SK-N-SH treated with all-trans-retinoic acid at 6 μM for 48 hours (cell line): Measurements from ENCODE around the gene INTS1.

Experiments used
- ATAC-seq: fragments of 200-7000 bp; cut with Tn5 transposase; 3 replicates; pipeline ENCODE4 v1.9.1; 2020; ENCODE audit warnings: mild to moderate bottlenecking, moderate library complexity
- BACH2 ChIP-seq: fragments of 250-450 bp; sonication (Bioruptor Pico); IDR thresholded peaks from 2 replicates; pipeline ENCODE4 v1.9.0; 2021; ENCODE audit warnings: mild to moderate bottlenecking, borderline replicate concordance
- CSDC2 ChIP-seq: fragments of 250-450 bp; sonication (Bioruptor Pico); IDR thresholded peaks from 2 replicates; pipeline ENCODE4 v1.5.0; 2020; ENCODE audit warnings: mild to moderate bottlenecking, moderate library complexity
- ISL1 ChIP-seq: fragments of 250-450 bp; sonication (Bioruptor Pico); IDR thresholded peaks from 2 replicates; pipeline ENCODE4 v2.1.2; 2022; ENCODE audit warnings: mild to moderate bottlenecking, moderate library complexity
- PPARA ChIP-seq: fragments of 250-450 bp; sonication (Bioruptor Pico); IDR thresholded peaks from 2 replicates; pipeline ENCODE4 v1.5.0; 2020; ENCODE audit warnings: mild to moderate bottlenecking, borderline replicate concordance
- RARB ChIP-seq: fragments of 250-450 bp; sonication (Bioruptor Pico); IDR thresholded peaks from 2 replicates; pipeline ENCODE4 v1.8.0; 2021; ENCODE audit warnings: mild to moderate bottlenecking, moderate library complexity
- SNAI2 ChIP-seq: fragments of 250-450 bp; sonication (Bioruptor Pico); IDR thresholded peaks from 2 replicates; pipeline ENCODE4 v1.5.0; 2020; ENCODE audit warnings: mild to moderate bottlenecking, moderate library complexity
- TCF4 ChIP-seq: fragments of 250-450 bp; sonication (Bioruptor Pico); IDR thresholded peaks from 2 replicates; pipeline ENCODE4 v1.8.0; 2021; ENCODE audit warnings: mild to moderate bottlenecking, moderate library complexity, borderline replicate concordance
- TOX ChIP-seq: fragments of 250-450 bp; sonication (Bioruptor Pico); IDR thresholded peaks from 2 replicates; pipeline ENCODE4 v1.8.0; 2021; ENCODE audit warnings: mild to moderate bottlenecking, moderate library complexity, borderline replicate concordance
- TSHZ2 ChIP-seq: fragments of 250-450 bp; sonication (Bioruptor Pico); IDR thresholded peaks from 2 replicates; pipeline ENCODE4 v1.5.0; 2020; ENCODE audit warnings: mild to moderate bottlenecking, moderate library complexity
- ZC3H10 ChIP-seq: fragments of 250-450 bp; sonication (Bioruptor Pico); IDR thresholded peaks from 2 replicates; pipeline ENCODE4 v1.5.1; 2021; ENCODE audit warnings: mild to moderate bottlenecking, moderate library complexity
- ZFP30 ChIP-seq: fragments of 450-650 bp; formaldehyde crosslinking; IDR thresholded peaks from 2 replicates; pipeline ENCODE4 v1.5.0; 2022; ENCODE audit warnings: mild to moderate bottlenecking, moderate library complexity
- ZNF70 ChIP-seq: fragments of 450-650 bp; formaldehyde crosslinking; IDR thresholded peaks from 2 replicates; pipeline ENCODE4 v1.5.0; 2020; ENCODE audit warnings: mild to moderate bottlenecking, moderate library complexity
- TF ChIP-seq, protein P1 (sequence below): fragments of 250-450 bp; sonication (Bioruptor Pico); IDR thresholded peaks from 2 replicates; pipeline ENCODE4 v1.8.0; 2020; ENCODE audit warnings: mild to moderate bottlenecking, moderate library complexity, borderline replicate concordance

The INTS1 gene

DNA sequence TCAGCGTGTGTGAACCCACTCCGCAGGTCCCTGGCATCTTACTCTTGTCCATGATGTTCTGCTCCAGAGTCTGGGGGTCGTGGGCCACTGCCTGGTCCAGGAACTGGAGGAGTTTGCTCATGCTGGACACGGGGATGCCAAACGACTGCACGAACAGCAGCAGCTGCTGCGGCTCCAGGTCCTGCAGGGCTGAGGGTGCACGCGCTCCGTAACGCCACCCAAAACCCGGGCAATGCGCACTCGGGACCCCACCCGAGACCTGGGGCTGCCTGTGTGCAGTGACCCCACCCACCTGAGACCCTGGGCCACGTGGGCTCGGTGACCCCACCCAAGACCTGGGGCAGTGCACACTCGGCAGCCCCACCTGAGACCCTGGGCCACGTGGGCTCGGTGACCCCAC, 22.9 kb downstream of the INTS1 start:
- TF ChIP-seq TOX (CRISPR knock-in tag) (no peak), TSHZ2 (no peak), ZC3H10 (no peak), ZFP30 (no peak), TCF4 (no peak), PPARA (CRISPR knock-in tag) (no peak), CSDC2 (CRISPR knock-in tag) (no peak), ISL1 (no peak), BACH2 (CRISPR knock-in tag) (no peak), RARB (CRISPR knock-in tag) (no peak)
- no peak for ATAC-seq

DNA sequence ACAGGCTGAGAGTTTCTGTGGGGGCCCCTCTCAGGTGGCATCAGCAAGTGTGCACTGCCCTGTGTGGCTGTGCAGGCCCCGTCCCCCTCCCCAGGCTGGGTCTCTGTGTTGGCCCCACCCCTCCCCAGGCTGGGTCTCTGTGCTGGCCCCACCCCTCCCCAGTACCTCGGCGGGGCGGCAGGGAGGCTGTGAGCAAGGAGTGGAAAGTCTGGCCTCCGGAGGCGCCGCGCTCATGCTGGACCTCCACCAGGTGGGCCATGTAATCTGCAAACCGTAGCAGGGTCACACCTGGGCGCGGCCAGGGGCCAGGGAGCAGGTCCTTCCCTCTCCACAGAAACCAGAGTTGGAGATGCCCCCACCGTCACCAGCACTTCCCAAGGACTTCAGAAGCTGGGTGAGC, 23.5 kb downstream of the INTS1 start:
- ATAC-seq: no peak
- TF ChIP-seq TSHZ2: no peak
- TF ChIP-seq, protein P1, sequence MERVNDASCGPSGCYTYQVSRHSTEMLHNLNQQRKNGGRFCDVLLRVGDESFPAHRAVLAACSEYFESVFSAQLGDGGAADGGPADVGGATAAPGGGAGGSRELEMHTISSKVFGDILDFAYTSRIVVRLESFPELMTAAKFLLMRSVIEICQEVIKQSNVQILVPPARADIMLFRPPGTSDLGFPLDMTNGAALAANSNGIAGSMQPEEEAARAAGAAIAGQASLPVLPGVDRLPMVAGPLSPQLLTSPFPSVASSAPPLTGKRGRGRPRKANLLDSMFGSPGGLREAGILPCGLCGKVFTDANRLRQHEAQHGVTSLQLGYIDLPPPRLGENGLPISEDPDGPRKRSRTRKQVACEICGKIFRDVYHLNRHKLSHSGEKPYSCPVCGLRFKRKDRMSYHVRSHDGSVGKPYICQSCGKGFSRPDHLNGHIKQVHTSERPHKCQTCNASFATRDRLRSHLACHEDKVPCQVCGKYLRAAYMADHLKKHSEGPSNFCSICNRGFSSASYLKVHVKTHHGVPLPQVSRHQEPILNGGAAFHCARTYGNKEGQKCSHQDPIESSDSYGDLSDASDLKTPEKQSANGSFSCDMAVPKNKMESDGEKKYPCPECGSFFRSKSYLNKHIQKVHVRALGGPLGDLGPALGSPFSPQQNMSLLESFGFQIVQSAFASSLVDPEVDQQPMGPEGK (CRISPR knock-in tag): no peak
- no peak for TF ChIP-seq SNAI2 (CRISPR knock-in tag)

DNA sequence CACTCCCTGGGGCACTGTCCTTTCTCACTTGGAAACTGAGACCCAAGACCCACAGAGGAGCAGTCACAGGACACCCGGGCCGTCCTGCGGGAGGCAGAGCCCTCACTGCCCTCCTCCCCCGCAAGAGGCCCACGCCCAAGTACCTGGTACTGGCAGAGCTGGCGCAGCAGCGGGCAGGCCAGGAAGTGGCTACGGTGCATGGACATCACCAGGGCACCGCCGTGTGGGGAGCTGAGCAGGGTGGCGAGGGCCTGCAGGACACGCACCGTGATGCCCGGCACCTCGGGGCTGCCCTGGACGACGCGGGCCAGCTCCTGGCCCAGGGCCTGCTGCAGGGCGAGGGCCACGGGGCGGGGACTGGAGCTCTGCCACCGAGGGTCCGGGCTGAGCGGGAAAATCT, 24.9 kb downstream of the INTS1 start:
- TF ChIP-seq TOX (CRISPR knock-in tag) (no peak), TSHZ2 (no peak)
- no peak for ATAC-seq

GRCh38 chr7:1478480-1478879, 25.7 kb downstream of the INTS1 start:
- TF ChIP-seq SNAI2 (CRISPR knock-in tag) (no peak), TSHZ2 (no peak), RARB (CRISPR knock-in tag) (no peak), ZNF70 (no peak), ISL1 (no peak)
- TF ChIP-seq, protein P1 (CRISPR knock-in tag): no peak
- ATAC-seq: no peak
